Measurements from ENCODE around the gene MAP4K1. TPM values are rescaled to one million over a fixed set of nuclear protein-coding genes. Genes with fewer than 3 reads are reported as not detected.

The MAP4K1 gene
- total and polyA plus RNA-seq, 2 of the 13 experiments (the other 11 are each of a cell fraction or from before 2014, with no cell fraction given), result 0.24 to 0.89 TPM

DNA sequence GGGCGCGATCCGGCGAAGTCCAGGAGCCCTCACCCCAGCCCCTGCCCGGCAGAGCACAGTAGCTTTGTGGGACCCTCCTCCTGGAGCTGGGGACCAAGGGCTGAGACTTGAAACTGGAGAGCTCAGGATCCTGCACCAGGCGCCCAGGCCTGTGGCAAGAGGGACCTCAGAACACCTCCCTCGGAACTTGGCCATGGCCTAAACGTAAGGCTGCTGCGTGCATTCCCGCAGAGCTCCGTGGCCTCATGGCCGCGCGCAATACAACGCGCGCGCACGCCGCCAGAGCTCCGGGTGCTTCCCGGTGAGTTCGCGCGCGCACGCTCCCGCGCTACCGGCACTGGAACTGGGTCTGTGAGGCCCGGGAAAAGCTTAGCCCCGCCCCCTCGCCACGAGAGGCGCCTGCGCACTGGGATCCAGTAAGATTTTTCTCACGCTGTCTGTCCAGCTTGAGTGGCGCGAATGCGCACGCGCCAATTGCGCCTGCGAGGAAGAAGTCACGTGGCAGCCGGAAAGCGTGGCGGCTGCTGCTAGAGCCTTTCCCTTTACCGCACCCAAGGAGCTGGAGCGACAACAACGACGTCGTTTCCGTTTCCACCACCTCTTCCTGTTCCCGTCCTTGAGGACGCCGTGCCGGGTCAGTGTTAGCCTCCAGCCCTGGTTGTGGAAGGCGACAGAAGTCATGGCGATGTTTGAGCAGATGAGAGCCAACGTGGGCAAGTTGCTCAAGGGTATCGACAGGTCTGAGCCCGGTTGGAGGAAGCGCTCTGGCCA is 1.0 kb upstream of the MAP4K1 start, which contains the start of gene EIF3K (continued):
- TF ChIP-seq PHF5A (CRISPR knock-in tag; IDR thresholded peaks at IDR 0.05; ENCODE audit: low read depth, unreplicated experiment), result no peak
- TF ChIP-seq SIX4 (CRISPR knock-in tag; IDR thresholded peaks at IDR 0.05), result no peak; the same call in 1 of the 2 replicates
- no peak; the same call in 1 of the 2 replicates for TF ChIP-seq BORCS8-MEF2B (CRISPR knock-in tag; IDR thresholded peaks at IDR 0.05)
- no peak; the same call in 1 of the 2 replicates for TF ChIP-seq PHF21A (CRISPR knock-in tag; IDR thresholded peaks at IDR 0.05)
- 0 out of 2 replicates have a peak, but pooled peaks have one; percentile 38 for TF ChIP-seq ZNF703 (CRISPR knock-in tag; IDR thresholded peaks at IDR 0.05; ENCODE audit: borderline replicate concordance)
- no peak for TF ChIP-seq SMAD3 (CRISPR knock-in tag; IDR thresholded peaks at IDR 0.05)
- TF ChIP-seq, protein P1, sequence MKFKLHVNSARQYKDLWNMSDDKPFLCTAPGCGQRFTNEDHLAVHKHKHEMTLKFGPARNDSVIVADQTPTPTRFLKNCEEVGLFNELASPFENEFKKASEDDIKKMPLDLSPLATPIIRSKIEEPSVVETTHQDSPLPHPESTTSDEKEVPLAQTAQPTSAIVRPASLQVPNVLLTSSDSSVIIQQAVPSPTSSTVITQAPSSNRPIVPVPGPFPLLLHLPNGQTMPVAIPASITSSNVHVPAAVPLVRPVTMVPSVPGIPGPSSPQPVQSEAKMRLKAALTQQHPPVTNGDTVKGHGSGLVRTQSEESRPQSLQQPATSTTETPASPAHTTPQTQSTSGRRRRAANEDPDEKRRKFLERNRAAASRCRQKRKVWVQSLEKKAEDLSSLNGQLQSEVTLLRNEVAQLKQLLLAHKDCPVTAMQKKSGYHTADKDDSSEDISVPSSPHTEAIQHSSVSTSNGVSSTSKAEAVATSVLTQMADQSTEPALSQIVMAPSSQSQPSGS (CRISPR knock-in tag; IDR thresholded peaks at IDR 0.05), result no peak; the same call in 1 of the 2 replicates
- peak; percentile 81 for TF ChIP-seq ARNTL (CRISPR knock-in tag; IDR thresholded peaks at IDR 0.05)
- no peak for TF ChIP-seq ZNF446 (CRISPR knock-in tag; IDR thresholded peaks at IDR 0.05)
- TF ChIP-seq ZNF598 (CRISPR knock-in tag; IDR thresholded peaks at IDR 0.05; ENCODE audit: borderline replicate concordance), result 0 out of 2 replicates have a peak, but pooled peaks have one; percentile 43
- TF ChIP-seq TP53 (CRISPR knock-in tag; conservative IDR thresholded peaks at IDR 0.05), result no peak
- TF ChIP-seq ZBTB7A (CRISPR knock-in tag; IDR thresholded peaks at IDR 0.05), result no peak
- TF ChIP-seq NR2C2 (CRISPR knock-in tag; IDR thresholded peaks at IDR 0.05; ENCODE audit: borderline replicate concordance), result peak; percentile 31; the same call in 1 of the 2 replicates
- TF ChIP-seq AGO1 (IDR thresholded peaks at IDR 0.05; ENCODE audit: low read depth, low read length, poor library complexity, severe bottlenecking), result no peak
- TF ChIP-seq MXD4 (CRISPR knock-in tag; IDR thresholded peaks at IDR 0.05), result peak; percentile 67
- TF ChIP-seq RFX1 (IDR thresholded peaks at IDR 0.05), result no peak
- TF ChIP-seq ONECUT2 (CRISPR knock-in tag; IDR thresholded peaks at IDR 0.05), result no peak
- TF ChIP-seq ZNF564 (CRISPR knock-in tag; IDR thresholded peaks at IDR 0.05), result peak; percentile 61; the same call in 1 of the 2 replicates
- TF ChIP-seq U2AF2 (IDR thresholded peaks at IDR 0.05; ENCODE audit: low read depth, low read length), result no peak
- TF ChIP-seq, protein P2, sequence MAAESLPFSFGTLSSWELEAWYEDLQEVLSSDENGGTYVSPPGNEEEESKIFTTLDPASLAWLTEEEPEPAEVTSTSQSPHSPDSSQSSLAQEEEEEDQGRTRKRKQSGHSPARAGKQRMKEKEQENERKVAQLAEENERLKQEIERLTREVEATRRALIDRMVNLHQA (CRISPR knock-in tag; IDR thresholded peaks at IDR 0.05), result no peak
- peak; percentile 59; the same call in 1 of the 2 replicates for TF ChIP-seq ZNF143 (CRISPR knock-in tag; IDR thresholded peaks at IDR 0.05)
- TF ChIP-seq ATF1 (CRISPR knock-in tag; IDR thresholded peaks at IDR 0.05), result peak; percentile 78
- TF ChIP-seq, protein P3, sequence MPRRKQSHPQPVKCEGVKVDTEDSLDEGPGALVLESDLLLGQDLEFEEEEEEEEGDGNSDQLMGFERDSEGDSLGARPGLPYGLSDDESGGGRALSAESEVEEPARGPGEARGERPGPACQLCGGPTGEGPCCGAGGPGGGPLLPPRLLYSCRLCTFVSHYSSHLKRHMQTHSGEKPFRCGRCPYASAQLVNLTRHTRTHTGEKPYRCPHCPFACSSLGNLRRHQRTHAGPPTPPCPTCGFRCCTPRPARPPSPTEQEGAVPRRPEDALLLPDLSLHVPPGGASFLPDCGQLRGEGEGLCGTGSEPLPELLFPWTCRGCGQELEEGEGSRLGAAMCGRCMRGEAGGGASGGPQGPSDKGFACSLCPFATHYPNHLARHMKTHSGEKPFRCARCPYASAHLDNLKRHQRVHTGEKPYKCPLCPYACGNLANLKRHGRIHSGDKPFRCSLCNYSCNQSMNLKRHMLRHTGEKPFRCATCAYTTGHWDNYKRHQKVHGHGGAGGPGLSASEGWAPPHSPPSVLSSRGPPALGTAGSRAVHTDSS (CRISPR knock-in tag; conservative IDR thresholded peaks at IDR 0.05), result no peak
- TF ChIP-seq ZNF496 (CRISPR knock-in tag; IDR thresholded peaks at IDR 0.05; ENCODE audit: insufficient replicate concordance), result no peak
- TF ChIP-seq, protein P4, sequence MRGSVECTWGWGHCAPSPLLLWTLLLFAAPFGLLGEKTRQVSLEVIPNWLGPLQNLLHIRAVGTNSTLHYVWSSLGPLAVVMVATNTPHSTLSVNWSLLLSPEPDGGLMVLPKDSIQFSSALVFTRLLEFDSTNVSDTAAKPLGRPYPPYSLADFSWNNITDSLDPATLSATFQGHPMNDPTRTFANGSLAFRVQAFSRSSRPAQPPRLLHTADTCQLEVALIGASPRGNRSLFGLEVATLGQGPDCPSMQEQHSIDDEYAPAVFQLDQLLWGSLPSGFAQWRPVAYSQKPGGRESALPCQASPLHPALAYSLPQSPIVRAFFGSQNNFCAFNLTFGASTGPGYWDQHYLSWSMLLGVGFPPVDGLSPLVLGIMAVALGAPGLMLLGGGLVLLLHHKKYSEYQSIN (CRISPR knock-in tag; IDR thresholded peaks at IDR 0.05; ENCODE audit: borderline replicate concordance), result no peak
- TF ChIP-seq ZNF30 (CRISPR knock-in tag; IDR thresholded peaks at IDR 0.05), result no peak
- TF ChIP-seq ZNF567 (CRISPR knock-in tag; IDR thresholded peaks at IDR 0.05; ENCODE audit: borderline replicate concordance), result no peak

Measured in HepG2 (cell line).